Suprapubic skin (tissue), 3 donors: Measurements from ENCODE around the gene TRIAP1.

ENCODE experiments used
- EP300 ChIP-seq: sonication (generic); formaldehyde crosslinking; IDR thresholded peaks from one replicate; pipeline ENCODE4 v1.6.1; 2017; ENCODE audit warnings: antibody characterized with exemption
- POLR2A ChIP-seq, 2 donors: fragments of 450-650 bp; IDR thresholded peaks; one replicate each; pipeline ENCODE4 v1.6.1; 2017; ENCODE audit warnings: antibody characterized with exemption in 2 of 2, mild to moderate bottlenecking in 2 of 2, moderate library complexity in 2 of 2
- TF ChIP-seq, protein P1 (sequence below), 2 donors: fragments of 200-600 bp in 1 of 2; fragments of 450-650 bp in 1 of 2; sonication (generic) in 1 of 2; IDR thresholded peaks; one replicate each; pipeline ENCODE4 v1.5.1; 2016 to 2019; ENCODE audit warnings: antibody characterized with exemption in 2 of 2, mild to moderate bottlenecking in 1 of 2, moderate library complexity in 1 of 2

DNA sequence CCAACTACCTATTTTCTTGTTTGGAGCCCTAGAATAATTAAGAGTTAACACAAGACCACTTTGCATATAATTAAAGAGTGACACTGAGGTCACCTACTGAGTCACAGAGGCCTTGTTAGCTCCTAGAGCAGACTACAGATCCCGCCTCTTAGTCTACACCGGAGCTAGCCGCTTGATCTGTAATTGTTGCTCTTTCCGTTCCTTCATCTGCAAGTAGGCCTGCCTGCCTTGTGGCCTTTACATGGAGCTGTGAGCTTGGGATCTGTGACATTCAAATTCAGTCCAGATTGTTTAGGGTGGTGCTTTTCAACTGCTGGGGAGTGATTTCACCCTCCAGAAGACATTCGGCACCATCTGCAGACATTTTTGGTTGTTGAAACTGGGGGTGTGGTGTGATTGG, 44.1 kb upstream of the TRIAP1 start:
- TF ChIP-seq, protein P1, sequence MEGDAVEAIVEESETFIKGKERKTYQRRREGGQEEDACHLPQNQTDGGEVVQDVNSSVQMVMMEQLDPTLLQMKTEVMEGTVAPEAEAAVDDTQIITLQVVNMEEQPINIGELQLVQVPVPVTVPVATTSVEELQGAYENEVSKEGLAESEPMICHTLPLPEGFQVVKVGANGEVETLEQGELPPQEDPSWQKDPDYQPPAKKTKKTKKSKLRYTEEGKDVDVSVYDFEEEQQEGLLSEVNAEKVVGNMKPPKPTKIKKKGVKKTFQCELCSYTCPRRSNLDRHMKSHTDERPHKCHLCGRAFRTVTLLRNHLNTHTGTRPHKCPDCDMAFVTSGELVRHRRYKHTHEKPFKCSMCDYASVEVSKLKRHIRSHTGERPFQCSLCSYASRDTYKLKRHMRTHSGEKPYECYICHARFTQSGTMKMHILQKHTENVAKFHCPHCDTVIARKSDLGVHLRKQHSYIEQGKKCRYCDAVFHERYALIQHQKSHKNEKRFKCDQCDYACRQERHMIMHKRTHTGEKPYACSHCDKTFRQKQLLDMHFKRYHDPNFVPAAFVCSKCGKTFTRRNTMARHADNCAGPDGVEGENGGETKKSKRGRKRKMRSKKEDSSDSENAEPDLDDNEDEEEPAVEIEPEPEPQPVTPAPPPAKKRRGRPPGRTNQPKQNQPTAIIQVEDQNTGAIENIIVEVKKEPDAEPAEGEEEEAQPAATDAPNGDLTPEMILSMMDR (IDR thresholded peaks at IDR 0.05): no peak
- no peak for TF ChIP-seq POLR2A (IDR thresholded peaks at IDR 0.05)
- no peak for TF ChIP-seq EP300
